ENCODE data around the gene SLC35A5.
"Not testable (repeated sequence)": the region's sequence is repeated elsewhere in the genome, so short reads cannot be mapped to it uniquely, and the experiment has no call there.

Gene SLC35A5

GRCh38 chr3:112561734-112562529 is at the start of gene SLC35A5, which contains the start of gene ATG3:
TSS of gene SLC35A5 (plus strand) at chr3:112562045. CDS start at chr3:112563404, 1,359 bp downstream.
TSS of gene ATG3 (minus strand) at chr3:112561962. CDS start at chr3:112561528, 434 bp downstream.
- TF ChIP-seq CTCF (IDR thresholded peaks at IDR 0.05; ENCODE audit: control extremely low read depth, extremely low read depth, low read depth, missing control alignments): no peak
- POLR2A ChIA-PET: interaction anchor here (0.5 to 1.5 kb wide), 3 partner anchors 63 to 428 kb away, joined by 3 to 5 read pairs (median 4); partner anchors contain the start of genes BTLA and CD200
- peak; percentile 94 for DNase-seq (ENCODE audit: extremely low spot score)
- CTCF ChIA-PET: interaction anchor here (0.7 to 1.5 kb wide), 9 partner anchors 11 to 450 kb away, joined by 3 read pairs; partner anchors contain the start of genes CD200 and SLC9C1

DNA sequence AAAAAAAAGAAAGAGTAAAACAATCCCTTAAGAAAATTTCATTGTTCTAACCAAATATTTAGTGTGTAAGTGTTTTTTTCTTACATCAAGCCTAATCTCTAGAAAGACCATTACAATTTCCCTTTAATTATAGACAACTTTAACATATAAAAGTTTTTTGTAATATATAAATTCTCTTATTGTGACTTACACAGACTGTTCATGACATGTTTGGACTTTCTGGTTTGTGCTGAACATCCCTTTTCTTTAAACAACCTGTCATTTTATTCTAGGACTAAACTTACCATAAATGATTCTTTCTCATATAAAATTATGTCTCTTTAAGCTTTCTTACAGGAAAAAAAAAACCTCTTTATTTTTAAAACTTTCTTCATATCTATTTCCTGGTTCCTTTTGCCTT is 49.5 kb upstream of the SLC35A5 start:
- DNase-seq (ENCODE audit: extremely low spot score): no peak
- ChIA-PET CTCF (interaction anchor here (1.1 to 3.0 kb wide), 7 partner anchors 8 to 401 kb away, joined by 3 to 16 read pairs (median 3); partner anchors contain the start of gene SLC9C1), POLR2A (no interaction called here)
- no peak for TF ChIP-seq CTCF (IDR thresholded peaks at IDR 0.05; ENCODE audit: control extremely low read depth, extremely low read depth, low read depth, missing control alignments)

DNA sequence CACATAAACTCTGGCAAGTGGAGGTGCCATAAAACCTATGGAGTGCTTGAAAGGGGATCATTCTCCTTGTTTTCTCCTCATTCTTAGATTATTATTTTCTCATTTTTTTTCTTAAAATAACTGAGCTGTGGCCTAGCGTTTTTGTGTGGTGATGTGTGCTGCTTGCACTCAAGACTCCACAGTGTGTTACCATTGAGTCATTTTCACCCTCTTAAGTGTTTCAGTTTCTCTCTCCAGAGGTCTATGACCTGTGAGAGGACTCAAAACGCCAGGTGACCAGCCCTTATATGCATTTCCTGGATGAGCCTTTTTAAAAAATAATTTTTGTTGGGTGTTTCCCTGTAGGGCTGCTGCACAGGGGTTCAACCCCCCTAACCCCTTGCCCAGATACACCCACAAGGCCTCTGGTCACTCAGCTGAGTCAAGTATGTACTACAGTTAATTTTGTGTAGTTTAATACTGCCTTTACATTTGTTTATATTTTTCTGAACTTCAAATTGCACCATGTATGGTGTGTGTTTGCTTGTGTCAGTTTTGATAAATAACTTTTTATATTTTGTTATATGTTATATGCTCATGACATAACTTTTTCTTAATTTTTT is 47.2 kb upstream of the SLC35A5 start:
- POLR2A ChIA-PET: interaction anchor here (0.5 to 1.0 kb wide), 2 partner anchors 31 to 183 kb away, joined by 3 to 4 read pairs; no protein-coding TSS in a partner anchor

GRCh38 chr3:112518970-112519369 is 42.9 kb upstream of the SLC35A5 start:
- CTCF ChIA-PET: interaction anchor here (0.7 to 1.7 kb wide), 11 partner anchors 38 to 408 kb away, joined by 3 to 12 read pairs (median 3); partner anchors contain the start of gene SLC9C1
- POLR2A ChIA-PET; DNase-seq (ENCODE audit: extremely low spot score): not testable (repeated sequence)

More for the DNA sequence above, 47.2 kb upstream of the SLC35A5 start:
- peak; percentile 56 for DNase-seq (ENCODE audit: extremely low spot score)
- no peak for TF ChIP-seq CTCF (IDR thresholded peaks at IDR 0.05; ENCODE audit: control extremely low read depth, extremely low read depth, low read depth, missing control alignments)
- CTCF ChIA-PET: interaction anchor here (1.0 to 4.1 kb wide), 8 partner anchors 10 to 403 kb away, joined by 3 to 16 read pairs (median 5); partner anchors contain the start of genes BTLA and SLC9C1

DNA sequence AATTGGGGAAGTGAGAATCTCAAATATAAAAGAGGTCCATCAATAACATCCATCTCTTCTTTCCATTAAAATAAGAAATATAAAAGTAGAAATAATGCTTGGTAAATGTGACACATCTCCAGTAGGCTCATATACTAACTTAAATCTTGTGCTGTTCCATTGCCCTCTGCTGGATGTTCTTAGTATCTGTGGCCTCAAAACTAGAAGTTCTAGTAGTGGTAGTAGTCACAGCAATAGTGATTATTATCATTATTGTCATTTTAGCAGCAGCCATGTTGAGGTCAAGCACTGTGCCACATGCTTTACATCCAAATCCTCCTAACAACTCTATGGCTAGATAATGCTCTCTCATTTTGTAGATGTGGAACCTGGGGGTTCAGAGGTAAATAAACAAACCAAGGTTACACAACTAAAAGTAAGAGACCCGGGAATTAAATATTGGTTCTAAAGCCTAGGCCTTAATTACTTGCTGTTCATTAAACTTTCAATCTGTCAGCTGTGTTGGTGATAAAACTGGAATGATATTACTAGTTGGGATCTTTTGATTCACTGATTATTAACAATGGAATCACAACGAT is 42.3 kb upstream of the SLC35A5 start:
- TF ChIP-seq CTCF (IDR thresholded peaks at IDR 0.05; ENCODE audit: control extremely low read depth, extremely low read depth, low read depth, missing control alignments): peak; percentile 62
- ChIA-PET POLR2A (no interaction called here), CTCF (interaction anchor here (0.7 to 2.5 kb wide), 26 partner anchors 12 to 410 kb away, joined by 3 to 22 read pairs (median 5); partner anchors contain the start of genes BTLA, CD200 and SLC9C1)
- DNase-seq (ENCODE audit: extremely low spot score): peak; percentile 59

DNA sequence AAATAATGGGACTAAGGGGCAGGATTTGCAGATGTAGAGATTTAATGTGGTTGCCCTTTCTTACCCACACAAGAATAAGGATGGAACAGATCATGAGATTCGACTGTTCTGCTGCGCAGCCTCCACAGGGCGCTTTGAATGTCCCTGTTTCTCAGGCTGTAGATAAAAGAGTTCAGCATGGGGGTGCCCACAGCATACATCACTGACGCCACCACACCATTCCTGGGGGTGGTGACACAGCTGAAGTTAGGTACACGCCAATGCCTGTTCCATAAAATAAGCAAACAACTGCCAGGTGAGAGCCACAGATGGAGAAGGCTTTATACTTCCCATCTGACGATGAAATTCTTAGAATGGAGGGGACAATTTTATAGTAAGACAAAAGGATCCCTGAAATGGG is 37.7 kb upstream of the SLC35A5 start:
- POLR2A ChIA-PET; DNase-seq (ENCODE audit: extremely low spot score); CTCF ChIA-PET: not testable (repeated sequence)

DNA sequence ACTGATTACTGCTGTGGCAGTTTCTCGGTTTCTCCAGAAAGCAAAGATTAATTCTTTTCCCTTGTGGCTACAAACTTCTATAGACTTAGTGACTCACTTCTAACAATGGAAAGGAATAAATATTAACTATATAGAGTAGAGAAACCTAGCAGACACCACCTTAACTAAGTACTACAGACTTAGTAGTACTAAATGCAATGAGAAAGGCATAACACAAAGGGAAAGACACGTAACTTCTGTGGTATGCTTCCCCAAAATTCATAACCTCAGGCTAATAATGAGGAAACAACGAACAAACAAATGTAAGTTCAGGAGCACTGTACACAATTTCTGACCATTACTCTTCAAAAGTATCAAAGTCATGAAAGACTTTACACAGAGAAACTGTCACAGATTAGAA is 31.3 kb upstream of the SLC35A5 start:
- DNase-seq (ENCODE audit: extremely low spot score): no peak
- CTCF ChIA-PET: interaction anchor here (0.6 to 1.4 kb wide), 11 partner anchors 10 to 419 kb away, joined by 3 to 10 read pairs (median 3); partner anchors contain the start of gene SLC9C1
- TF ChIP-seq CTCF (IDR thresholded peaks at IDR 0.05; ENCODE audit: control extremely low read depth, extremely low read depth, low read depth, missing control alignments): no peak
- POLR2A ChIA-PET: no interaction called here
